Right lobe of liver (tissue), 6 donors: ENCODE data around the gene SOST. TPM values are rescaled to one million over a fixed set of nuclear protein-coding genes. Genes with fewer than 3 reads are reported as not detected.

Source experiments
- ATAC-seq, 4 donors: fragments of 200-7000 bp; cut with Tn5 transposase; one replicate each; pipeline ENCODE4 v1.9.1; 2020; ENCODE audit warnings: mild to moderate bottlenecking in 4 of 4, moderate library complexity in 4 of 4
- DNase-seq, 3 donors: peaks; one replicate each; pipeline ENCODE4 v3.0.0-alpha.2; 2020
- H3K27ac ChIP-seq, 3 donors: fragments of 200-600 bp; one replicate each; pipeline ENCODE4 v1.8.0; 2022
- H3K27me3 ChIP-seq, 2 donors: fragments of 200-600 bp; one replicate each; pipeline ENCODE4 v1.8.0; 2022
- H3K36me3 ChIP-seq, 4 donors: fragments of 200-600 bp; sonication (generic) in 1 of 4; one replicate each; pipeline versions ENCODE4 v1.5.1 to v1.8.0; 2017 to 2022; ENCODE audit warnings: control low read depth in 1 of 4
- H3K4me1 ChIP-seq, 4 donors: fragments of 200-600 bp; sonication (generic) in 1 of 4; one replicate each; pipeline versions ENCODE4 v1.5.1 to v1.8.0; 2017 to 2022; ENCODE audit warnings: control low read depth in 1 of 4
- H3K4me3 ChIP-seq, 3 donors: fragments of 200-600 bp; one replicate each; pipeline ENCODE4 v1.8.0; 2022
- H3K9me3 ChIP-seq, 4 donors: fragments of 200-600 bp; sonication (generic) in 1 of 4; one replicate each; pipeline versions ENCODE4 v1.5.1 to v1.8.0; 2017 to 2022; ENCODE audit warnings: control low read depth in 1 of 4
- CTCF ChIP-seq, 4 donors: fragments of 200-600 bp in 3 of 4; fragments of 450-650 bp in 1 of 4; IDR thresholded peaks; one replicate each; pipeline versions ENCODE4 v1.5.1 to v1.8.0; 2016 to 2022; ENCODE audit warnings: antibody characterized with exemption in 4 of 4, mild to moderate bottlenecking in 2 of 4
- POLR2A ChIP-seq: fragments of 450-650 bp; IDR thresholded peaks from one replicate; pipeline ENCODE4 v1.6.1; 2017; ENCODE audit warnings: antibody characterized with exemption, mild to moderate bottlenecking
- WGBS: methylation state at CpG from one replicate; pipeline ENCODE4 v1.1.6; 2018; ENCODE audit warnings: low coverage, low lambda C conversion rate; ENCODE audit not compliant: insufficient coverage; ENCODE audit errors: missing lambda C conversion rate; 5-methylcytosine and 5-hydroxymethylcytosine counted together
- intact Hi-C, 2 donors: fragments of 100-400 bp; cut with DNase I; formaldehyde crosslinking; loops; one replicate each; pipeline versions ENCODE4 v1.11.2 to v1.14.1; 2022
- total RNA-seq, 6 experiments: library from RNA; depleted of rRNA in 2 of 6; stranded (reverse); fragments of >200 nt in 2 of 6; fragmentation: NEBNext Ultra II Directional in 3 of 6; extraction: Animal tissue kit (Norgen Biotek cat#: 25700) in 3 of 6; gene quantifications; one replicate each; pipeline versions ENCODE4 v1.1.0 to v1.2.4, GENCODE V29; 2016 to 2023
- donor health status: DM: no; HTN: yes; CAD: no.
- donor health status: DM: no; HTN: no; CAD: no.
- donor health status: DM: no; HTN: no; CAD: no.
- donor health status: DM: no; HTN: yes; CAD: no.
- donor health status: DM: no; HTN: yes; CAD: no.

SOST gene
- total RNA-seq, 6 experiments from 2014 or later = not detected

GRCh38 chr17:43754947-43755346, 3.6 kb downstream of the SOST start:
- Histone ChIP-seq H3K36me3 (no peaks in the 10 kb centered on the region), H3K27me3 (peaks cover 0 to 9% of the 10 kb centered on the region in 2 donors), H3K27ac (no peak overlapping the region), H3K9me3 (no peaks in the 10 kb centered on the region), H3K4me1 (peaks cover 0 to 6% (median 0%) of the 10 kb centered on the region in 4 donors), H3K4me3 (no peak overlapping the region)
- no peak for ATAC-seq
- intact Hi-C loops = loop anchor here (5.0 to 10.0 kb wide), 2 partner anchors 63 to 180 kb away; no protein-coding TSS in a partner anchor
- 32% methylated on average over 4 of the region's 21 CpGs for WGBS
- TF ChIP-seq POLR2A (no peak), CTCF (IDR thresholded peaks at IDR 0.05) (no peak)
- DNase-seq = no peak

- intact Hi-C loops = loop anchor here in 1 of 2 donors (10.0 kb wide), 1 partner anchor 179 kb away; no protein-coding TSS in a partner anchor
- Histone ChIP-seq H3K4me1 (peaks cover 0 to 6% (median 0%) of the 10 kb centered on the region in 4 donors), H3K36me3 (no peaks in the 10 kb centered on the region), H3K27ac (no peak overlapping the region), H3K27me3 (peaks cover 0 to 9% of the 10 kb centered on the region in 2 donors), H3K9me3 (no peaks in the 10 kb centered on the region), H3K4me3 (no peak overlapping the region)
- ATAC-seq (no peak), DNase-seq (no peak)
- TF ChIP-seq CTCF (IDR thresholded peaks at IDR 0.05) = no peak
- no peak for TF ChIP-seq POLR2A
- WGBS = 72% methylated on average over 5 of the region's 5 CpGs
Measured at GRCh38 chr17:43753493-43754129, 5.0 kb downstream of the SOST start.

DNA sequence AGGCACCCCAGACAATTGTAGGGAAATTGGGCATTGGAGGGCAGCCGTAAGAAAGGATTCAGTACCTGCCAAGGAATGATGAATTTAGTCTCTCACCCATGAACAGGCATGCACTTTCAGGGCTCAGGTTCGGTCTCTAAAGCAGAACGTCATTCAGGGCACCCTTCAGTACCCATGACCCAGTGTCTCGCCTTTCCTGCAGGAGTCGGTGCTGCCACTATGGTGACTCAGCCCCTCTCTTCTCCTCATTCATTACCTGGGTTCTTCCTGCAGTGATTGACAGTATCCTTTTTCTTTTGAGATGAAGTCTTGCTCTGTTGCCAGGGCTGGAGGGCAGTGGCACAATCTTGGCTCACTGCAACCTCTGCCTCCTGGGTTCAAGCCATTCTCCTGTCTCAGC, 8.4 kb downstream of the SOST start:
- 50% methylated on average over 4 of the region's 5 CpGs for WGBS
- DNase-seq = no peak
- Histone ChIP-seq H3K9me3 (no peaks in the 10 kb centered on the region), H3K27ac (no peak overlapping the region), H3K36me3 (no peaks in the 10 kb centered on the region), H3K4me3 (no peak overlapping the region), H3K27me3 (peaks cover 0 to 2% of the 10 kb centered on the region in 2 donors), H3K4me1 (peaks cover 0 to 1% (median 0%) of the 10 kb centered on the region in 4 donors)
- intact Hi-C loops = loop anchor here in 1 of 2 donors (10.0 kb wide), 1 partner anchor 175 kb away; no protein-coding TSS in a partner anchor
- no peak for ATAC-seq
- TF ChIP-seq CTCF (IDR thresholded peaks at IDR 0.05) (no peak), POLR2A (no peak)

DNA sequence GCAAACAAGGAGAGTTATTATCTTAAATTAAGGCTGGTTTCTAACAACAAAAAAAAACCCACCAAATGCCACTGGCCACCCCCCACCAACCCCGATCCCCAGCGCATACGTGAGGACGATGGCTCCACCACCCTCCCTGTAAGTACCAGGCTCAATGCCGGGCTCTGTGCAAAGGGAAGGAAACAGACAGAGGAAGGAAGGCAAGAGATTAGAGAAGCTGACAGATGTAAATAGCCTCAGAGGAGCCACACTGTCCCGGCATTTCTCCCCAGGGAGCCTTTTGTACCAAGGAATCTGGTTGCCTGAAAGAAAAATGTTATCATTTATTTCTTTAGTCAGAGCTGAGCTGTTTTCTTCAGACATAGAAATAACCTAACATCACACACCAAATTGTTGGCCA, 13.1 kb downstream of the SOST start:
- no peak for TF ChIP-seq CTCF (IDR thresholded peaks at IDR 0.05)
- TF ChIP-seq POLR2A = no peak
- Histone ChIP-seq H3K27ac (no peak overlapping the region), H3K36me3 (no peaks in the 10 kb centered on the region), H3K9me3 (no peaks in the 10 kb centered on the region), H3K27me3 (no peaks in the 10 kb centered on the region), H3K4me3 (no peak overlapping the region), H3K4me1 (no peaks in the 10 kb centered on the region)
- intact Hi-C loops = no loop called here
- WGBS = 3% methylated on average over 5 of the region's 6 CpGs
- no peak for DNase-seq
- peak; percentile 59 to 80 (median 69) for ATAC-seq
